HG02885 (cell line): ENCODE data around the gene F2.

ENCODE experiments used
- ATAC-seq: cut with Tn5 transposase; IDR thresholded peaks from one replicate; pipeline ENCODE4 v1.9.1; 2021; ENCODE audit warnings: mild to moderate bottlenecking; ENCODE audit not compliant: unreplicated experiment, poor library complexity

F2 gene

GRCh38 chr11:46736615-46737014 lies 17.6 kb downstream of the F2 start:
- ATAC-seq: no peak

- no peak for ATAC-seq
Measured at GRCh38 chr11:46737699-46738098, 18.7 kb downstream of the F2 start.

GRCh38 chr11:46738887-46739286 lies 19.9 kb downstream of the F2 start:
- ATAC-seq: no peak

GRCh38 chr11:46741600-46742484 lies 22.8 kb downstream of the F2 start:
- no peak for ATAC-seq

GRCh38 chr11:46743043-46743442 lies 24.0 kb downstream of the F2 start:
- ATAC-seq: no peak

GRCh38 chr11:46743693-46744339 lies 24.8 kb downstream of the F2 start:
- no peak for ATAC-seq

- no peak for ATAC-seq
Measured at GRCh38 chr11:46745328-46745727, 26.3 kb downstream of the F2 start.

GRCh38 chr11:46745995-46746394 lies 27.0 kb downstream of the F2 start:
- ATAC-seq: no peak

- ATAC-seq: no peak
Measured at GRCh38 chr11:46747150-46747549, 28.1 kb downstream of the F2 start.

GRCh38 chr11:46755962-46756361 lies 36.9 kb downstream of the F2 start:
- no peak for ATAC-seq

- ATAC-seq: no peak
Measured at GRCh38 chr11:46759196-46759595, 40.2 kb downstream of the F2 start.

GRCh38 chr11:46760429-46761128 lies 41.6 kb downstream of the F2 start:
- ATAC-seq: no peak

GRCh38 chr11:46761807-46762206 lies 42.8 kb downstream of the F2 start:
- no peak for ATAC-seq

GRCh38 chr11:46762248-46762647 lies 43.2 kb downstream of the F2 start:
- ATAC-seq: no peak

GRCh38 chr11:46766656-46767055 lies 47.6 kb downstream of the F2 start:
- no peak for ATAC-seq

GRCh38 chr11:46769636-46770221 lies 50.7 kb downstream of the F2 start:
- no peak for ATAC-seq

- ATAC-seq: no peak
Measured at GRCh38 chr11:46776878-46777277, 57.9 kb downstream of the F2 start.

GRCh38 chr11:46778416-46778815 lies 59.4 kb downstream of the F2 start:
- ATAC-seq: no peak
